Transverse colon (tissue), 4 donors: ENCODE results near the gene APBB3.

Source experiments
- EP300 ChIP-seq: sonication (generic); formaldehyde crosslinking; IDR thresholded peaks from one replicate; pipeline ENCODE4 v1.6.1; 2017; ENCODE audit warnings: antibody characterized with exemption, low read depth
- POLR2A ChIP-seq: fragments of 450-650 bp; IDR thresholded peaks from one replicate; pipeline ENCODE4 v1.6.1; 2016; ENCODE audit warnings: antibody characterized with exemption, mild to moderate bottlenecking, moderate library complexity
- POLR2AphosphoS5 ChIP-seq, 3 donors: sonication (generic); formaldehyde crosslinking; IDR thresholded peaks; one replicate each; pipeline ENCODE4 v1.6.1; 2016; ENCODE audit warnings: antibody characterized with exemption in 3 of 3
- TF ChIP-seq, protein P1 (sequence below), 5 experiments: fragments of 200-600 bp in 3 of 5; fragments of 450-650 bp in 2 of 5; sonication (generic) in 3 of 5; IDR thresholded peaks; 1 replicate in 2 of 5; 2 replicates in 3 of 5; pipeline ENCODE4 v1.5.1; 2016 to 2017; ENCODE audit warnings: antibody characterized with exemption in 5 of 5, inconsistent platforms in 3 of 5, mild to moderate bottlenecking in 2 of 5, moderate library complexity in 1 of 5

DNA sequence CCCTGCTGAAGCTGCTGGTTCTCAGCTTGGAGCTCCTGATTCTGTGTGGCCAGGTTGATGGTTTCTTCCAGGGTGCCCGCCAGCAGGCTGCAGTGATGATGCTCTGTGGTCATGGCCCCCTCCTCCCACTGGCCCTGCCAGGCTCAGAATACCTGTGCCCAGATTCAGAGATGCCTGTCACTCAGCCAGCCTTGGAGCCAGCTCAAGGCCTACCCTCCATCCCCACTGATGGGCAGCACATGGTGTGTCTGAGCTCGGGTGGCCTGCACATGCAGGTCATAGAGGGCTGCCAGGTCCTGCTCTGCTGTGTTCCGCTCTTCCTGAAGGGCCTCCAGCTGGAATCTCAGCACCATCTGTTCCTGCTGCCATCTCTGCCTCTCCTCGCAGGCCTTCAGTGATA is 5.7 kb upstream of the APBB3 start:
- TF ChIP-seq POLR2A (no peak), POLR2AphosphoS5 (IDR thresholded peaks at IDR 0.05) (no peak), EP300 (no peak)
- TF ChIP-seq, protein P1, sequence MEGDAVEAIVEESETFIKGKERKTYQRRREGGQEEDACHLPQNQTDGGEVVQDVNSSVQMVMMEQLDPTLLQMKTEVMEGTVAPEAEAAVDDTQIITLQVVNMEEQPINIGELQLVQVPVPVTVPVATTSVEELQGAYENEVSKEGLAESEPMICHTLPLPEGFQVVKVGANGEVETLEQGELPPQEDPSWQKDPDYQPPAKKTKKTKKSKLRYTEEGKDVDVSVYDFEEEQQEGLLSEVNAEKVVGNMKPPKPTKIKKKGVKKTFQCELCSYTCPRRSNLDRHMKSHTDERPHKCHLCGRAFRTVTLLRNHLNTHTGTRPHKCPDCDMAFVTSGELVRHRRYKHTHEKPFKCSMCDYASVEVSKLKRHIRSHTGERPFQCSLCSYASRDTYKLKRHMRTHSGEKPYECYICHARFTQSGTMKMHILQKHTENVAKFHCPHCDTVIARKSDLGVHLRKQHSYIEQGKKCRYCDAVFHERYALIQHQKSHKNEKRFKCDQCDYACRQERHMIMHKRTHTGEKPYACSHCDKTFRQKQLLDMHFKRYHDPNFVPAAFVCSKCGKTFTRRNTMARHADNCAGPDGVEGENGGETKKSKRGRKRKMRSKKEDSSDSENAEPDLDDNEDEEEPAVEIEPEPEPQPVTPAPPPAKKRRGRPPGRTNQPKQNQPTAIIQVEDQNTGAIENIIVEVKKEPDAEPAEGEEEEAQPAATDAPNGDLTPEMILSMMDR (IDR thresholded peaks at IDR 0.05): no peak
